ENCODE results near the gene PLXNA1.

Gene PLXNA1

DNA sequence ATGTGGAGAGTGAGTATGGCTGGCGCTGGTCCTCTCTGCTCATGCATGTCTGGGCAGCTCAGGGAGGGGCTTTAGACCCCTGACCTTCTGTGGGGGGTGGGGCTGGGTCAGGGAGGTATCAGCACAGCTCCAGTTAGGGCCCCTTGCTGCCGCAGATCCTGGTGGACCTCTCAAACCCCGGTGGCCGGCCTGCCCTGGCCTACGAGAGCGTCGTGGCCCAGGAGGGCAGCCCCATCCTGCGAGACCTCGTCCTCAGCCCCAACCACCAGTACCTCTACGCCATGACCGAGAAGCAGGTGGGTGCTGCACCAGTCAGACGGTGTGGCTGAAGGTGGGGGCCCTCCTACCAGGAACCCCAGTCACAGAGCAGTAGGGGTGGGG is 20.2 kb downstream of the PLXNA1 start:
- no peak for DNase-seq

DNA sequence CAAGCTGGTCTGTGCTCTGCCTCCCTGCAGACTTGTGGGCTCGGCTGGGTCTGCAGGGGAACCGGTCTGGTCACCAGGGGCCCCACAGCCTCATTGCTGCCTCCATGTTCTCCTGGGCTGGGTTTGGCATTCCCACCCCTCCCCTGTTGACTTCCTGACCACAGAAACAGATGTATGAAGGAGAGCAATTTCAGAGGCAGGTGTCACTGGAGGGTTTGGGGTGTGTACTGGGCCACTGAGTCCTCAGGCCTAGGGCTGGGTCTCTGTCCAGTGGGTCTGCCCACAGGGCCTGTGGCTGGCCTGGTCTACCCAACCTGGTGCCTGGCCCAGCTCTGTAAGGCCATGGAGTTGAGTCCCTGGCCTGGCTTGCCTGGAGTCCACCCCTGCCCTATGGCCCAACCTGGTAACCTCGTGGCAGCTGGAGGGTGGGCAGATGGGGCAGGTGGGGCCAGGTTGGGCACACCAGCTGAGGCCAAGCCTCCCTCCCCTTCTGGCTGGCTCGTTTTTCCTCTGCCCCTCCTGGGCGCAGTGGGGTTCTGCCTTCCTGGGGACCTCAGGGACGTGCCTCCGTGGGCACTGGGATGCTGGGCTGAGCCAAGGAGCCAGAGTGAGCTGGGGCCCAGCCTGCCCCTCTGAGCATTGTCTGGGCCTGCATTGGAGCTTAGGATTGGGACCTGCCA is 20.8 kb downstream of the PLXNA1 start:
- no peak for DNase-seq

GRCh38 chr3:127004641-127005397 is 21.9 kb downstream of the PLXNA1 start:
- DNase-seq = no peak

DNA sequence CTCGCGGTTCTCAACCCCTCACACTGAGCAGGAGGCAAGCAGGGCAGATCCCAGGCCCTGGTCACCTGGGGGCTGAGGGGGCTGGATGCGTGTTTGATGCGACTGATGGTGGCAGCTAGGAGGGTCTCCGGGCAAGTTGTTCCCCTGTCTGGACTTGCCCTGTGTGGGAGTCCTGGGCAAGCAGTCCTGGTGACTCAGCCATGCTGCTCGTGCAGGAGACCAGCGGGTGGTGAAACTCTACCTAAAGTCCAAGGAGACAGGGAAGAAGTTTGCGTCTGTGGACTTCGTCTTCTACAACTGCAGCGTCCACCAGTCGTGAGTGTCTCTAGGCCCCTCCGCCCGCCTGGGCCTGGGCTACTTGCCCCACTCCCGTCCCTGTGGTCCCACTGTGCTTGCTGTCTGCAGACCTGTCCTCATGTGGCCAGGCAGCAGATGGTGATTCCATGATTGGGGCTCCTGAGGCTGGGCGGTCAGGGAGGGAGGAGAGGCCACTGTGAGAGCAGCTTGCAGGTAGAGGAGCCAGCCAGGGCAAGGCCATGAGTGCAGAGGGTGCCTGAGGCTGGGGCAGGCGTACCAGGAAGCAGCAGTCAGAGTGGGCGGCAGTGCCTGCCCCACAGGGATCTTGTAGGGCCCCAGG is 23.1 kb downstream of the PLXNA1 start:
- DNase-seq = no peak

- no peak for DNase-seq
Observed at GRCh38 chr3:127006781-127007436, 24.0 kb downstream of the PLXNA1 start.

DNA sequence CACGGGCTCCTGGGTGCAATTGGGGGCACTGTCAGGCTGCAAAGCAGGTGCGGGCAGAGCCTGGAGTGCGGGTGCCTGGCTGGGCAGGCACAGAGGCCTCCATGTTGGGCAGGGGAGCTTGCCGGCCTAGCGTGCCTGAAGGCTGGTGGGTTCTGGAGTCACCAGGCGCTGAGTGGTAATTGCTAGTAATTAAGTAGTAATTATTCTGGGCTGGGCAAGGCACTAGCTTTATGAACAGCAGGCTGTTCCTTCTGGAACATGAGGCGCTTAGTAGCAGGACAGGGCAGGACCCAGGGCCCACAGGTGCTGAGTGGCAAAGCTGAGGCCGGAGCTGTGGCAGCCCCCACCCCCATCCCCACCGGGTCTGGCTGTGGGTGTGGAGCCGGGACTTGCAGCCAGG is 25.3 kb downstream of the PLXNA1 start:
- DNase-seq = no peak

GRCh38 chr3:127009531-127009930 is 26.6 kb downstream of the PLXNA1 start:
- DNase-seq = no peak

- DNase-seq = peak; percentile 29
Observed at GRCh38 chr3:127011270-127011992, 28.5 kb downstream of the PLXNA1 start.

DNA sequence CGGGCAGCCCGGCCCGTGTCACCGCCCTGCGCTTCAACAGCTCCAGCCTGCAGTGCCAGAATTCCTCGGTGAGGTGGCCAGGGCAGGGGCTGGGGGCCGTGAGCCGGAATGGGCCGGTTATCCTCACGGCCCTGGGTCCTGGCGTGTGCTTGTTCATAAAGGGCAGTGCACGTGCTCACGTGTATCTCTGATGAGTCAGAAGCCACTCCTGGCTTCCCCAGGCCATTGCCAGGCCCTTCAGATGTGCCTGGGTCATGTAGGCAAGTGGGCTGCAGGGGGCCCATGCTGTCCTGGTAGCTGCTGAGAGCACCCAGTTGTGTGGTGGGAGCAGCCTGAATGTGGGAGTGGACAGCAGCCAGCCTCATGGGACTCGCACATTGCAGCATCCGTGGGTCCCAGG is 29.2 kb downstream of the PLXNA1 start:
- no peak for DNase-seq

DNA sequence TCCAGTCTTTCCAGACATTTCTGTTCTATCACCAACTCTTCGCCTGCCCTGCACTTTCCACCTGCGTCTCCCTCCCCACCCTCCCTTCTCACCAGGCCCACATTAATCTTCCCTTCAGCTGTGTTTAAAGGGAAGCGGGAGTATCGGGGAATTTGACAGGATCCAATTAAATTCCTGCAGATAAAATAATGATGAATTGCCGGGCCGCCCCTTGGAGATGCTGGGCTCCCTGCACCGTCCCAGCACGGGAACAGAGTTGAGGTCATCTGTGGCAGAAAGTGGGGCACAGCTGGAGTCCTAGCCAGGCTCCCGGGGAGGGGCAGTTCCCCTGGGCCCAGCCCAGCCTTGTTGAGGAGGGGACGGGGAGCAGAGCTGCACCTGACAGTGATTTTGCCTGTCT is 30.3 kb downstream of the PLXNA1 start:
- DNase-seq = no peak

GRCh38 chr3:127013758-127014535 is 31.0 kb downstream of the PLXNA1 start:
- no peak for DNase-seq

- DNase-seq = no peak
Observed at GRCh38 chr3:127014536-127015281, 31.8 kb downstream of the PLXNA1 start.

GRCh38 chr3:127015282-127016042 is 32.5 kb downstream of the PLXNA1 start:
- DNase-seq = no peak

DNA sequence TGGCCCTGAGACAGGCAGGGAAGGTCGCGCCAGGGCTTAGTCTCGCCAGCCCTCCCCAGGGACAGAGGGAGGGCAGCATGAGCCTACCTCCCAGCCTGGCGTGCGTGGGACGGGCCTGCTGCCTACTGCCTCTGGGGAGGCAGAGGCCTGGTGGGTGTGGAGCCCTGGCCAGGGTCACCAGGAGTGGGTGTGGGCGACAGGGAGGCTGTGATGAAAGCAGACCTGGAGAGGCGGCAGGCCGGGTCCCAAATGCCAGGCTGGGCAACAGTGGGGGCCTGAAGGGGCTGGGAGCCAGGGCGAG is 33.1 kb downstream of the PLXNA1 start:
- no peak for DNase-seq

DNA sequence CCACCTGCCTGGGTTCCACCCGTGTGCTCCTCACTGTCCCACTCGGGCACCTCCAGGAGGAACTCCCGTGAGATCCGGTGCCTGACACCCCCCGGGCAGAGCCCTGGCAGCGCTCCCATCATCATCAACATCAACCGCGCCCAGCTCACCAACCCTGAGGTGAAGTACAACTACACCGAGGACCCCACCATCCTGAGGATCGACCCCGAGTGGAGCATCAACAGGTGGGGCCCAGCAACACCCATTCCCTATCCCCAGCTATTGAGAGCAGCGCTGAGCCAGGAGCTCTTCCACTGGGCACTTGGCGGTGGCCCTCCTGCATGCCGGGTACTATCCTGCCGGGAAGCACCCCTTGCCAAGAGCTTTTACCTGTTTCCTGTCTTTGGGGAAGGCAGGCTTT is 33.5 kb downstream of the PLXNA1 start:
- DNase-seq = no peak

GRCh38 chr3:127017229-127017628 is 34.3 kb downstream of the PLXNA1 start:
- DNase-seq = no peak

- DNase-seq = no peak
Observed at GRCh38 chr3:127017781-127018180, 34.9 kb downstream of the PLXNA1 start.

- DNase-seq = no peak
Observed at GRCh38 chr3:127018306-127018828, 35.5 kb downstream of the PLXNA1 start.

DNA sequence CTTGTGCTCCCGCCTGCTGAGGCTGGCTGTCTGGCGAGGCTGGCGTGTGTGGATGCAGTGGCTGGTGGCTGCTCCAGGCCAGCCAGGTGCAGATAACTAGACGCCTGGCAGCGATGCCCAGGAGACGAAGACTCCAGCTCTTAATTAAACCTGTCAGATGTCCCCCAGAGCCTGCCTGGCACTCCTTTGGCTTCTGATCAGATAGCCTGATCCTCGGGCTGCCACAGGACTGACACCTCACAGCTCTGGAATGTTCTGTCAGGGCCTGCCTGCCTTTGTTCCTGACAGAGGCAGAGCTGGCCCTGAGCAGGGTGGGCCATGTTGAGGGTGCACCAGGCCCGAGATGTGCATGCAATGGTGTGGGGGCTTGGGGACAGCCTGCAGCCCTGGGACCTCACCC is 36.5 kb downstream of the PLXNA1 start:
- DNase-seq = no peak

DNA sequence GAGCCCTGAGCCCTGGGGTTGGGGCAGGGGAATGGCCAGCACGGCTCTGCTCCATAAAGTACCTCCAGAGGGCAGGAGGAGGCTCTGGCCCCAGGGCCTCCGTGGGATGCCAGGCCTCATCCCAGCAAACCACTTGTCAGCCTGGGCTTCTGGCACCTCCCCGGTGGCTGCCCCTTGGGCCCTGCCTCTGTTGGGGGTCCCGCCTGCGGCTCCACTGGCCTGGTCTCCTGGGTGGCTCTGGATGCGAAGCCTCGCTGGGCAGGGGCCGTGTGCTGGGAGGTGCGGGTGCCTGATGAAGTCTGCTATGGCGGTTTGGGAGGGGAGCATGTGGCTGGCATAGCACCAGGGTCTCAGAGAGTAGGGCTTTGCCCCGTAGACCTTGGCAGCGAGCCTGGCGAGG is 37.6 kb downstream of the PLXNA1 start:
- no peak for DNase-seq

DNA sequence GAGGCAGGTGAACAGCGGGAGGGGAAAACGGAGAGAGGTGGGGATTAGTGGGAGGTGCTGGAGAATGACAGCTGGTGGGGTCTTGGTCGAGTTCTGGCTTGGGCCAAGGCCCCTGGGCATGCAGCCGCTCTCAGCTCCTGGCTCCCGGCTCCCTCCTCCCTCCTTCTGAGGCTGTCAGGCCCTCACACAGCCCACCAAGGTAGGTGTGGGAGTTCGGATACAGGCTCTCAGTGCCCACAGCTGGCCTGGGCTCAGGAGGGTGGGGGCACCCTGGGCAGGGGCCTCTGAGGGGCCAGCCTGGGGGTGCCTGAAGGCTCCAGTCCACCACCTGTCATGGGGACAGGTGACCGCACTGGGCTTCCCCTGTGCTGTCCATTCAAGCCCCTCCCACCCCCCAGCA is 39.9 kb downstream of the PLXNA1 start:
- DNase-seq = no peak

All from NCI-H82 (cell line).